NCI-H128 (cell line): ENCODE results near the gene ARHGAP10.
"Not testable (repeated sequence)": the region's sequence is repeated elsewhere in the genome, so short reads cannot be mapped to it uniquely, and the experiment has no call there.

Source experiments
- DNase-seq: peaks from one replicate; lab custom pipeline; 2025; ENCODE audit not compliant: unreplicated experiment; lab: John Stamatoyannopoulos, UW

The ARHGAP10 gene

GRCh38 chr4:147885216-147885615 lies 153.3 kb downstream of the ARHGAP10 start:
- DNase-seq: not testable (repeated sequence)

GRCh38 chr4:147891476-147892115 lies 159.7 kb downstream of the ARHGAP10 start:
- no peak for DNase-seq

- no peak for DNase-seq
These were observed 167.6 kb downstream of the ARHGAP10 start for GRCh38 chr4:147899512-147899911.

GRCh38 chr4:147901388-147901787 lies 169.5 kb downstream of the ARHGAP10 start:
- no peak for DNase-seq

GRCh38 chr4:147901916-147902315 lies 170.0 kb downstream of the ARHGAP10 start:
- DNase-seq: no peak

GRCh38 chr4:147909225-147909624 lies 177.3 kb downstream of the ARHGAP10 start:
- DNase-seq: no peak

- DNase-seq: no peak
These were observed 178.4 kb downstream of the ARHGAP10 start for GRCh38 chr4:147910315-147910714.

- not testable (repeated sequence) for DNase-seq
These were observed 180.2 kb downstream of the ARHGAP10 start for GRCh38 chr4:147912106-147912505.

GRCh38 chr4:147913137-147913536 lies 181.2 kb downstream of the ARHGAP10 start:
- no peak for DNase-seq

GRCh38 chr4:147916351-147916750 lies 184.5 kb downstream of the ARHGAP10 start:
- no peak for DNase-seq

GRCh38 chr4:147923381-147923780 lies 191.5 kb downstream of the ARHGAP10 start:
- no peak for DNase-seq

GRCh38 chr4:147923854-147924253 lies 192.0 kb downstream of the ARHGAP10 start:
- no peak for DNase-seq

GRCh38 chr4:147924604-147925412 lies 192.9 kb downstream of the ARHGAP10 start:
- DNase-seq: no peak

- no peak for DNase-seq
These were observed 195.7 kb downstream of the ARHGAP10 start for GRCh38 chr4:147927377-147928137.

GRCh38 chr4:147928400-147928799 lies 196.5 kb downstream of the ARHGAP10 start:
- DNase-seq: no peak

GRCh38 chr4:147929746-147930145 lies 197.9 kb downstream of the ARHGAP10 start:
- no peak for DNase-seq

GRCh38 chr4:147933316-147933715 lies 201.4 kb downstream of the ARHGAP10 start:
- DNase-seq: no peak

GRCh38 chr4:147933779-147934178 lies 201.9 kb downstream of the ARHGAP10 start:
- no peak for DNase-seq

- no peak for DNase-seq
These were observed 206.6 kb downstream of the ARHGAP10 start for GRCh38 chr4:147938496-147938895.

- DNase-seq: no peak
These were observed 208.3 kb downstream of the ARHGAP10 start for GRCh38 chr4:147940171-147940570.

- DNase-seq: no peak
These were observed 209.5 kb downstream of the ARHGAP10 start for GRCh38 chr4:147941373-147941772.

- no peak for DNase-seq
These were observed 210.8 kb downstream of the ARHGAP10 start for GRCh38 chr4:147942729-147943128.
